Measurements from ENCODE around the gene NFE2.
"Not testable (repeated sequence)": the region's sequence is repeated elsewhere in the genome, so short reads cannot be mapped to it uniquely, and the experiment has no call there.

NFE2 gene

DNA sequence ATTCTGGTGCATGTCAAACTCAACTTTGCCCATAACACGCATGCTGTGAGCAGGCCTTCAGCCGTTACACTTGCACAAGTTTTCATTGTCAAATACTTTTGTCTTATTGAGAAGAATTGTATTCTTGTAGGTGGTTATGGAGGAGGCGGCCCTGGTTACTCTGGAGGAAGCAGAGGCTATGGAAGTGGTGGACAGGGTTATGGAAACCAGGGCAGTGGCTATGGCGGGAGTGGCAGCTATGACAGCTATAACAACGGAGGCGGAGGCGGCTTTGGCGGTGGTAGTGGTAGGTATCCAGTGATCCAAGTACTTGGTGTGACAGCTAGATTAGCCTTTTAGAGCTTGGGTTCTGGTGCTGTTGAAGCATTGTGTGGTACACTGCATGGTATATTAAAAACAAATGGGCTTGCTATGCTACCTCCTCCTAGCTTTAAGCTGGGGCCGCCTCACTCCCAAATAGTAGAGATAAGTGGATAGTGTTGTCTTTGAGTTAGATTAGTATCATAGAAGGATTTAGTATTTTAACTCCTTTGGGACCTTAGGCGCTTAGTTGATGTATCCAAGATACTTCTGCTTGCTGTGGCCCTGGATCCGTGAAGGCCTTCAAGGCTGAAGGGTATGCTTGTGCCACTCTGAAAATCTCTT, 17.7 kb downstream of the NFE2 start:
- Histone ChIP-seq H3K4me2 (ENCODE audit: low read length) (peak overlapping the region; percentile 78), H3K79me2 (ENCODE audit: insufficient read depth, low read length) (peaks cover 29% of the 10 kb centered on the region), H3K27me3 (ENCODE audit: insufficient read depth, low read length) (no peaks in the 10 kb centered on the region), H3F3A (ENCODE audit: insufficient read depth, low read length) (peaks cover 28% of the 10 kb centered on the region), H2AFZ (ENCODE audit: low read length) (no peak overlapping the region), H3K27ac (ENCODE audit: low read depth, low read length, poor library complexity, severe bottlenecking) (no peak overlapping the region), H3K4me1 (ENCODE audit: insufficient read depth, low read length, severe bottlenecking) (peaks cover 61% of the 10 kb centered on the region), H3K4me3 (ENCODE audit: low read depth, low read length, poor library complexity, severe bottlenecking) (peak overlapping the region; percentile 85), H3K9ac (ENCODE audit: low read length) (peak overlapping the region; percentile 99), H3K36me3 (ENCODE audit: insufficient read depth, low read length) (peaks cover 90% of the 10 kb centered on the region), H4K20me1 (ENCODE audit: insufficient read depth, low read length) (no peaks in the 10 kb centered on the region), H3K9me2 (ENCODE audit: low read depth, low read length) (no peaks in the 10 kb centered on the region), H3K9me3 (ENCODE audit: low read length) (no peaks in the 10 kb centered on the region)
- TF ChIP-seq EZH2 (IDR thresholded peaks at IDR 0.05; ENCODE audit: borderline replicate concordance, low read length), result no peak
- TF ChIP-seq, protein P1, sequence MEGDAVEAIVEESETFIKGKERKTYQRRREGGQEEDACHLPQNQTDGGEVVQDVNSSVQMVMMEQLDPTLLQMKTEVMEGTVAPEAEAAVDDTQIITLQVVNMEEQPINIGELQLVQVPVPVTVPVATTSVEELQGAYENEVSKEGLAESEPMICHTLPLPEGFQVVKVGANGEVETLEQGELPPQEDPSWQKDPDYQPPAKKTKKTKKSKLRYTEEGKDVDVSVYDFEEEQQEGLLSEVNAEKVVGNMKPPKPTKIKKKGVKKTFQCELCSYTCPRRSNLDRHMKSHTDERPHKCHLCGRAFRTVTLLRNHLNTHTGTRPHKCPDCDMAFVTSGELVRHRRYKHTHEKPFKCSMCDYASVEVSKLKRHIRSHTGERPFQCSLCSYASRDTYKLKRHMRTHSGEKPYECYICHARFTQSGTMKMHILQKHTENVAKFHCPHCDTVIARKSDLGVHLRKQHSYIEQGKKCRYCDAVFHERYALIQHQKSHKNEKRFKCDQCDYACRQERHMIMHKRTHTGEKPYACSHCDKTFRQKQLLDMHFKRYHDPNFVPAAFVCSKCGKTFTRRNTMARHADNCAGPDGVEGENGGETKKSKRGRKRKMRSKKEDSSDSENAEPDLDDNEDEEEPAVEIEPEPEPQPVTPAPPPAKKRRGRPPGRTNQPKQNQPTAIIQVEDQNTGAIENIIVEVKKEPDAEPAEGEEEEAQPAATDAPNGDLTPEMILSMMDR (IDR thresholded peaks at IDR 0.05; ENCODE audit: low read length), result no peak

DNA sequence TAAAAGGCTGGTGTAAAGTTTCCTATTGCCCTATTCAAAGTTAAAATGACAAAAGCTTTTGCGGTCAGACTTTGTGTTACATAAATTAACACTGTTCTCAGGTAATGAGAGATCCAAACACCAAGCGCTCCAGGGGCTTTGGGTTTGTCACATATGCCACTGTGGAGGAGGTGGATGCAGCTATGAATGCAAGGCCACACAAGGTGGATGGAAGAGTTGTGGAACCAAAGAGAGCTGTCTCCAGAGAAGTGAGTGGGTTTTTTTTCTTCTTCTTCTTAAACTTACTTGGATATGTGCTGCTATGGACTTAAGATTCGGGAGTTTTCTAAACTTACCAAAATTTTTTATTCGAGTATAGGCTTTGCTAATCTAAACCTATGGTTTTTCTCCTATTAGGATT, 19.1 kb downstream of the NFE2 start:
- peaks cover 42% of the 10 kb centered on the region for H3K79me2 ChIP-seq (ENCODE audit: insufficient read depth, low read length)
- H3K27ac ChIP-seq (ENCODE audit: low read depth, low read length, poor library complexity, severe bottlenecking), result peak overlapping the region; percentile 93
- H3K4me2 ChIP-seq (ENCODE audit: low read length), result peak overlapping the region; percentile 78
- H3K4me1 ChIP-seq (ENCODE audit: insufficient read depth, low read length, severe bottlenecking), result peaks cover 68% of the 10 kb centered on the region
- H3K9me3 ChIP-seq (ENCODE audit: low read length); H4K20me1 ChIP-seq (ENCODE audit: insufficient read depth, low read length); H3K9me2 ChIP-seq (ENCODE audit: low read depth, low read length); H2AFZ ChIP-seq (ENCODE audit: low read length); H3K27me3 ChIP-seq (ENCODE audit: insufficient read depth, low read length): not testable (repeated sequence)
- peaks cover 15% of the 10 kb centered on the region for H3F3A ChIP-seq (ENCODE audit: insufficient read depth, low read length)
- H3K9ac ChIP-seq (ENCODE audit: low read length), result peak overlapping the region; percentile 99
- peak overlapping the region; percentile 85 for H3K4me3 ChIP-seq (ENCODE audit: low read depth, low read length, poor library complexity, severe bottlenecking)
- H3K36me3 ChIP-seq (ENCODE audit: insufficient read depth, low read length), result peaks cover 85% of the 10 kb centered on the region

DNA sequence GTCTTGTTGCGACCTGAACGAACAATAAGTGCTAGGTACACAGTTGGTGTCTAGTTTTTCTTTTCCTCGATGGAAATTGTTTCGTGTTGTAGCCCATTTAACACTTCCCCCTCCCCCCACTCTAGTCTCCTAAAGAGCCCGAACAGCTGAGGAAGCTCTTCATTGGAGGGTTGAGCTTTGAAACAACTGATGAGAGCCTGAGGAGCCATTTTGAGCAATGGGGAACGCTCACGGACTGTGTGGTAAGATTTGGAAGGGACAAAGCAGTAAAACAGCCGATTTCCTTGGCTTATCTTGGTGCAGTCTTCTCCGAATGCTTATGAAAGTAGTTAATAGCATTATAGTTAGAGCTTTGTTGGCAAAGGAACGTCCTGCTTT, 19.6 kb downstream of the NFE2 start:
- Histone ChIP-seq H3K79me2 (ENCODE audit: insufficient read depth, low read length) (peaks cover 46% of the 10 kb centered on the region), H3K9ac (ENCODE audit: low read length) (peak overlapping the region; percentile 99), H3K4me1 (ENCODE audit: insufficient read depth, low read length, severe bottlenecking) (peaks cover 69% of the 10 kb centered on the region), H3K4me2 (ENCODE audit: low read length) (peak overlapping the region; percentile 78), H3K27ac (ENCODE audit: low read depth, low read length, poor library complexity, severe bottlenecking) (peak overlapping the region; percentile 93), H3F3A (ENCODE audit: insufficient read depth, low read length) (peaks cover 11% of the 10 kb centered on the region; the same call in 1 of the 2 replicates), H3K4me3 (ENCODE audit: low read depth, low read length, poor library complexity, severe bottlenecking) (peak overlapping the region; percentile 85), H3K36me3 (ENCODE audit: insufficient read depth, low read length) (peaks cover 85% of the 10 kb centered on the region)
- H3K9me3 ChIP-seq (ENCODE audit: low read length); H2AFZ ChIP-seq (ENCODE audit: low read length); H4K20me1 ChIP-seq (ENCODE audit: insufficient read depth, low read length); H3K9me2 ChIP-seq (ENCODE audit: low read depth, low read length); H3K27me3 ChIP-seq (ENCODE audit: insufficient read depth, low read length): not testable (repeated sequence)

GRCh38 chr12:54280468-54281260, 20.2 kb downstream of the NFE2 start, which contains the start of gene HNRNPA1:
TSS of gene HNRNPA1 (plus strand) at chr12:54280726. CDS start at chr12:54280808, 82 bp downstream.
- Histone ChIP-seq H3F3A (ENCODE audit: insufficient read depth, low read length) (0 out of 2 replicates have a peak, but pooled peaks cover 6% of the 10 kb centered on the region), H3K27me3 (ENCODE audit: insufficient read depth, low read length) (no peaks in the 10 kb centered on the region), H3K79me2 (ENCODE audit: insufficient read depth, low read length) (peaks cover 51% of the 10 kb centered on the region)

More at GRCh38 chr12:54280468-54281260, 20.2 kb downstream of the NFE2 start, which contains the start of gene HNRNPA1:
- peaks cover 84% of the 10 kb centered on the region for H3K36me3 ChIP-seq (ENCODE audit: insufficient read depth, low read length)
- no peak within 1 kb of the TSS for H2AFZ ChIP-seq (ENCODE audit: low read length)
- H4K20me1 ChIP-seq (ENCODE audit: insufficient read depth, low read length), result no peaks in the 10 kb centered on the region
- peak within 1 kb of the TSS; percentile 78 for H3K4me2 ChIP-seq (ENCODE audit: low read length)
- peak within 1 kb of the TSS; percentile 99 for H3K9ac ChIP-seq (ENCODE audit: low read length)
- H3K9me2 ChIP-seq (ENCODE audit: low read depth, low read length), result no peaks in the 10 kb centered on the region
- H3K4me3 ChIP-seq (ENCODE audit: low read depth, low read length, poor library complexity, severe bottlenecking), result peak within 1 kb of the TSS; percentile 85
- peak within 1 kb of the TSS; percentile 93 for H3K27ac ChIP-seq (ENCODE audit: low read depth, low read length, poor library complexity, severe bottlenecking)
- H3K4me1 ChIP-seq (ENCODE audit: insufficient read depth, low read length, severe bottlenecking), result peaks cover 67% of the 10 kb centered on the region
- TF ChIP-seq, protein P1 (IDR thresholded peaks at IDR 0.05; ENCODE audit: low read length), result no peak
- TF ChIP-seq EZH2 (IDR thresholded peaks at IDR 0.05; ENCODE audit: borderline replicate concordance, low read length), result no peak
- no peaks in the 10 kb centered on the region for H3K9me3 ChIP-seq (ENCODE audit: low read length)

Data from OCI-LY1 (cell line).